Hematopoietic multipotent progenitor cell treated with erythropoietin and hydrocortisone succinate and interleukin-3 and kit ligand, for 4 days (in vitro differentiated cells): Measurements from ENCODE around the gene PRKAG2.
"Not testable (repeated sequence)": the region's sequence is repeated elsewhere in the genome, so short reads cannot be mapped to it uniquely, and the experiment has no call there.

Experiments
- DNase-seq: peaks from one replicate; pipeline ENCODE4 v3.0.0-alpha.2; 2015

PRKAG2 gene

DNA sequence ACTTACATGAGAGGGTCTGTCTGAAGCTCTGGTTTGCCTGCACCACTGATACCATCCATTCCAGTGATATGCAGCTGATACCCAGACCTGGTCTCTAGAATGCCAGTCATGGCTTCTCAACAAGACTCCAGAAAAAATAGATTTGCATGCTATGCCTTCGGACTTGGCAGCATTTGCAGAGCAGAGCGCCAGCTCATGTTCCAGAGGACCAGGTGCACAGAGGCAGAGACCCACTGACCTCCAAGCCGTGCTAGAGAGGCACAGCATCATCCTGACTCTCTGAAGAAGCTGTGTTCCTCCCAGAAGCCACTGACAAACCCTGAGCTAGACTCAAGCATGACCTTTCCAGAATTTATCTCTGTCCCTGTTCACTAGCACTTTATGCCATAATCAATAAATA is 6.9 kb upstream of the PRKAG2 start:
- no peak for DNase-seq

DNA sequence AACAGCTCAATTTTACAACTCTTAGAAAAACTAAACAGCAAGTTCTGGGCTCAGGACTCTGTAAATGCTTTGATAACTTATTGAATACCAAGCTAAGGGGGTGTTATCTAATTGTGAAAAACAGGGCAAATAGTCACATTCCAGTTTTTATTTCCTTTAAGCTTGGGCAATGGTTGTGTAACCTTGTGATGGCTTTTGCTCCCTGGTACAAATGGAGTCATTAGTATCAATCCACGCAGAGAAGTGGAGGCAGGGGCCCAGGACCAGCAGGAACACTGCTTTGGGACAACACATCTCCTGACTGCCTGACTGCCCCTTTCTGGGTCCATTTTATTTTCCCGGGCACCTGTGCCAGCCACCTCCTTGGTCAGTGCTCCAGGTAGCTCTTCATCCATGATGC is 5.8 kb upstream of the PRKAG2 start:
- no peak for DNase-seq

DNA sequence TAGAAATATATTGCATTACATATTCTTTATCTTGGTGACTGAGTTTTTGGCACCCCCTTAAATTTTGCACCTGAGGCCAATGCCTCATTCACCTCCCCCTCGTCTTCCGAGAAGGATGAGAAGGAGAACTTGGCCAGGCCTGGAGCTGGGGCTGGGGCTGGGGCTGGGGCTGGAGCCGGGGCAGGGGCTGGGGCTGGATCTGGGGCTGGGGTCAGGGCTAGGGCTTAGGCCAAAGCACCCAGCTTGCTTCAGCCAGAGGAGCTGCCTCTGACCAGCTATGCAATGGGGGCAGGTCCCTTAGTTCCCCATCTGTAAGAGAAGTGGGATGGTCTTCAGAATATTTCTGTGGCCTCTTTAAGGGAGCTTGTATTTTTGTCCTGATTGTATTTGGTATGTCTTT is 3.8 kb upstream of the PRKAG2 start:
- DNase-seq: no peak

GRCh38 chr7:151877911-151878835 is 1.3 kb upstream of the PRKAG2 start:
- DNase-seq: no peak

DNA sequence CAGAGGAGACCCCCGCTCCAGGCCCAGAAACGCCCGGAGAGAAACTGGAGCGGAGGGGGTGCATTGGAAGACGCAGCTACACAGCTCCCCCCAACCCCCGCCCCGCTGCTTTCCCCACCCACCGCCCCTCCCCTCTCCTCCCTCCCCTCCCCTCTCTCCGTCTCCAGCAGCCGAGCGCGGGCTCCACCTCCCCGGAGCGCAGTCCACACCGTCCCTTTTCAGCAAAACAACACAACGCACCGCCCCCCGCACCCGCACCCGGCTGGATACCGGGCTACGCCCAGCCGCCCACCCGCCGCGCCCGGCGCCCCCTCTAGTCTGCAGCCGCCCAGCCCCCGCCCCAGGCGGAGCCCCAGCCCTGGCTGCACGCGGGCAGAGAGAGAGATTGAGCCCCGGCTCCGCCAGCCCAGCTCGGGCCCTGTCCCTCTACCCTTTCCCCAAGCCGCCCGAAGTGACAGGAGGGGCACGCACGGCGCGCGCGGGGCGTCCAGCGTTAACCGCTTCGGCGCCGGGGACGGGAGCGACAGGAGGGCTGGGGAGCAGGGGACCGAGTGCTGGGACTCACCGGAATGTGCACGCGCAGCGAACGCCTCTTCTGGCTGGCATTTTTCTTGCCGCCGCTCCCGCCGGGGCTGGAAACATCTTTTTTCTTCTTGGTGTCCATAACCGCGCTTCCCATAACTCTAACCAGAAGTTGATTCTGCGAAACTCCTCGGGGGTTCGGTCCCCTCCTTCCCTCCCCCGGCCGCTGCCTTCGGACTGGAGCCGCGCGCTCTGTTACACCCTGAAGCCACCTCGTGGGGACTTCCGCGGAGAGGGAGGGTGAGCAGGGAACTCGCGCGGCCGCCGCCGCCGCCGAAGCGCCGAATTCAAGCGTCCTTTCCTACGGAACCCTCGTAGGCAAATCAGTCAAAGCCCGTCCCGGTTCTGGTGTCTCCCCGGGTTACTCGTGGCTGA is 695 bp downstream of the PRKAG2 start:
- peak; percentile 80 for DNase-seq

- not testable (repeated sequence) for DNase-seq
Measured at GRCh38 chr7:151874479-151874878, 2.4 kb downstream of the PRKAG2 start.

- no peak for DNase-seq
Measured at GRCh38 chr7:151873402-151873965, 3.4 kb downstream of the PRKAG2 start.

DNA sequence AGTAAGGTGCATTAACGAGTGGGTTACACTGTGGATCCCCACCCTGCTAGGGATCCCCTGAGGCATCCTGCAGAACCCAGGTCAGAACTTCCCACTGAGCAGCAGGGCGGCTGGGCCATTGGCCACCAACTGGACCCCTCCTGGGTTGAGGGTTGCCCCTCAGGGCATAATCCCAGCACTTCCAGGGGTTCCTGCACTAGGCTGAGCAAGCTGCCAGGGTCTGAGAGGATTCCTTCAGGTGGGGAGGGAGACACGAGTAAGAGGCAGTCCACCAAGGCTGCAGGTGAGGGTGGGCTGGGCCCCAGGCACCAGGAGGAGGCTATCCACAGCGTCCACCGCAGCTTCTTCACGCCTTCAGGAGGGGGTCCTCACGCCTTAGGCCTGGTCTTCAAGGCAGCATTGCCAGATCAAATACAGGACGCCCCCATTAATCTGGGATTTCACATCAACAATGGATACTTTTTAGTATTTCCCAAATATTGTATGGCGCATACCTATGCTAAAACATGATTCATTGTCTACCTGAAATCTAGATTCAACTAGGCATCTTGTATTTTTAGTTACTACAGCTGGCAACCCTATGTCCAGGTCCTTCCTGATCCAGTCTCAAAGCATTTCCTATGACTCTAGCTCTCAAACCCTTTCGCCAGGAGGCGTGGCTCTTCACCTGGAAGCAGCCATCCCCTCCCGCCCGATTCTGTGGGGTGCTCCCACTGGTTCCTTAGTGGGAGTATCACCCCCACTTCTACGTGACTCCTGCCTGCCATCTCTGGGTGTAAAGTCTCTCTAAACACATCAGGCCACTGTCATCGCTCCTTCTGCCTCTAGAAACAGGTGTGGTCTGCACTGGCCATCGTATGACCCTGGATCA is 4.1 kb downstream of the PRKAG2 start:
- DNase-seq: no peak

DNA sequence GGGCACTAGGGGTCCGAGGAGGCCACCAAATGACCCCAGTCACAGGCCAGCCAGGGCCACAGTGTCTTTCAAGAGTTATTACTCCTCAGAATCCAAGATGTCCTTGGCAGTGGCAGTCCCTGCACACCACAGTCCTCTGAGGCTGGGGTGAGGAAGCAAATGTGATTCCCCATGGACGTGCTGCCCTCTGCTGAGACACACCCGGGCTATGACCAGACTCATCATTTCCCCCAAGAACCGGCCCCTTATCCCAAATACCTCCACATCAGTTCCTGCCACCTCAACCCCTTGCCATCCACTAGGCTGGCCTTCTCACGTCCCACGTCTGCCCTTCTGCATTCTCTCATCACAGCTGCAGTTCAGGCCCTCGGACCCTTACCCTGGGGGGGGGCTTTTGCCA is 5.0 kb downstream of the PRKAG2 start:
- DNase-seq: no peak

DNA sequence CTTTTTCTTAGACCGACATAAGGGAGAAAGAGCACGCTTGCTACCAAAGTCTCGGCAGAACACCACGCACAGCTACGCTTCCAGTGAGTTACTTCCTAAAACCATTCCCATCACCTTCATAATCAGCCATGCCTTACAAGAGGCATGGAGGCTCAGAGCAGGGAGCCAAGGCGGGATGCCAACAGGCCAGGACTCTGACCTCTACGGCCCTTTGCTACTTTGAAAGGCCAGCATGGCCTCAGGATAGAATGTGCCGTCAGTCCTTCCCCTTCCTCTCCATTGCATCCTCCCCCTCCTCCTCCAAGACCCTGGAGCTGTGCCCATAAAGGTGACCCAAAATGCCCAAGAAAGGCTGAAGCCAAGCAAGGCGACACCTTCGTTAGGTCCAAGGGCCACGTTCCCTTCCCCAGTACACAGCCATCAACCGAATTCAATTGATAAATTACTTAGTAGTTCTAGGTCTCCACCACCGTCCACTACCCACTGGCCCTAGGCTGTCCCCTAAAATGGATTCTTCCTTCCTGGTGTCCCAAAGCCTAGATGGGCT is 5.7 kb downstream of the PRKAG2 start:
- no peak for DNase-seq

- DNase-seq: no peak
Measured at GRCh38 chr7:151869968-151870918, 6.7 kb downstream of the PRKAG2 start.

DNA sequence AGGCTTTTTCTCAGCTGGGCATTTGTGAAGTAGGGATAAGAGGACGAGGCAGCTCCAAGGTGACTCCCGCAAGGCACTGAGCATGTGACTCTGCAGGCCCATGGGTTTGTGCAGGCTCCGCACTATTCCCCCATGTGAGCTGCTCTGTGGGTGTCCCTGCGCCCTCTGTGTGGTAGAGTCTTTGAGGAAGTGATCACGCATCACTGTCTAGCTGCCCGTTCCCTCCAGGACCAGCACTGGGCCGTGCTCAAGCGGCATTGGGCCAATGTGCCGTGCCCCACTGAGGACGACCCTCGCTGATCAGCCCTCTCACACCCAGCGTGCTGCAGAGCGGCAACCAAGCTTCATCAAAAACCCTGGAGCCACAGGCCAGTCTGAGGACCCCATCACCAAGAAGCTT is 7.5 kb downstream of the PRKAG2 start:
- no peak for DNase-seq

- DNase-seq: no peak
Measured at GRCh38 chr7:151869109-151869428, 7.8 kb downstream of the PRKAG2 start.

GRCh38 chr7:151868396-151869108 is 8.4 kb downstream of the PRKAG2 start:
- DNase-seq: no peak

GRCh38 chr7:151867912-151868311 is 9.0 kb downstream of the PRKAG2 start:
- no peak for DNase-seq

DNA sequence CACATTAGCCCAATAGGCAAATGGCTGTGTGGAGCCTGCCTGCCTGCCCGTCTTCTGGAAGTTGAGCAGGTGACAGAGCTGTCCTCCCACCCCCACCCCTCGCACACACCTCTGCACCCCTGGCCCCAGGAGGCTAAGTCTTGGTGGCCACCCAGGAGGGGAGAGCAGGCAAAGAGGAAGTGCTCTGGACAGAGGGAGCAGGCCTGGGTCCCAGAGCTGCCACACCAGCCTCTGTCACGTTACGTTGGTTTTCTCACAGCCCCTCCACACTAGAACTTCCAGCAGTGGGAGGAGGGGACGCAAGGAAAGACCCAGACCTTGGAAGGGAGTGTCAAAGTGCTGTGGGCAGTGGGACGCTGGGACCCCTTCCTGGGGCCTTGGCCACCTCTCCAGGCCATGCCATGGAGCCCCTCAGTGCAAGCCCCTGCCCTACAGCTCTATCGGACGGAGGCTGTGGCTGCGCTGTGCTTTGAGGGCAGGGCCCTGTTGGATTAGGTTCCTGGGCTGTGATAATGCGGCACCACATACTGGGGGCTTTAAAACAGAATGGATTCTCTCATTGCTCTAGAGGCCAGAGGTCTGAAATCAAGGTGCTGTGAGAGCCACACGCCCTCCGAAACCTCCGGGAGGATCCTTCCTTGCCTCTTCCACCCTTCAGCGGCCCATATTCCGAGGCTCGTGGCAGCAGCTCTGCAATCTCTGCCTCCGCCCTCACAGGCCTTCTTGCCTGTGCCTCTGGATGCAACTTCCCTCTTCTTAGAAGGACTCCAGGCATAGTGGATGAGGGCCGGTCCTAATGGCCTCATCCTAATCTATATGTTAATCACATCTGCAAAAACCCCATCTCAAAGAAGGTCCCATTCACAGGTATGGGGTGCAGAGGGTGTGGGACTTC is 9.9 kb downstream of the PRKAG2 start:
- no peak for DNase-seq

DNA sequence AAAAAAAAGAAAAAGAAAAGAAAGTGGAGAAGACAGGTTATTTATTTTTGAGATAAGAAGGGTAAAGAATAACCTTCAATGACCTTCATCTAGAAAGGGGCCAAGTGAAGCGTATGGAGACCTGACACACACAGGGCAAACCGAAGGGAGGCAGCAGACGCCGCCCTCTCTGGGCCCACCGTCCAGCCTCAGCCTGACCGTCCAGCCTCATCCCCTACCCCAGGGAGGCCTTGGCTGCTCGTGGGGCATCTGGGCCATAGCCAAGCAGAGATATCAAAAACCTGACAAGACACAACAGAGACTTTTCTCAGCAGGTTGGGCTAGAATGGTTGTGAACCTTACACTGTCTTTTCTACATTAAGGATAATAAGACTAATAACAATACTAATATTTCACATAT is 10.9 kb downstream of the PRKAG2 start:
- DNase-seq: no peak

GRCh38 chr7:151865070-151865670 is 11.7 kb downstream of the PRKAG2 start:
- DNase-seq: no peak

DNA sequence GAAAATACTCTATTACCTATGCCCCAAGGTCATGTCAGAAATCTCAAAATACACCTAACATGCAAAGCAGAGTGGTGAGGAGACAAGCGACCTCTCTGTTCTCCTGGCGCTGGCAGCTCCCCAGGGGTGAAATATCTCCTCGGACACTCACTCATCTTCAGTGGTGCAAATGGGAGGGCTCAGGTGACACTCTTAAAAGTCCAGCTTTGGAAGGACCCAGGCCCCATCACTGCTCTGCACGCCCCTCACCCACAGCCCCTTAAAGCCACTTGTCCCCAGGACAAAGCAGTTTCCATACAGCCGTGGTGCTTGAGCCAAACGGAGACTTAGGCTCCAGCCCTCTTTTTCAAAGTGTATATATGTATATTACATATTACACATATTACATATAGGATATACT is 12.4 kb downstream of the PRKAG2 start:
- DNase-seq: no peak
